K562 (cell line): ENCODE results near the gene SUMF2. TPM values are rescaled to one million over a fixed set of nuclear protein-coding genes. Genes with fewer than 3 reads are reported as not detected.
A peak's percentile ranks its signal among the peaks of the same experiment; 100 is the strongest.

Experiments
- ARID1B ChIP-seq: fragments of 450-650 bp; IDR thresholded peaks from 2 replicates; pipeline ENCODE4 v1.6.1; 2016; ENCODE audit warnings: antibody characterized with exemption, mild to moderate bottlenecking, inconsistent platforms
- CEBPG ChIP-seq, 3 experiments: fragments of 200-800 bp in 1 of 3; sonication (Bioruptor generic) in 1 of 3; sonication (generic) in 1 of 3; formaldehyde crosslinking in 1 of 3; IDR thresholded peaks in 2 of 3; conservative IDR thresholded peaks in 1 of 3; 2 replicates each; pipeline versions ENCODE4 v1.6.1 to v1.8.0; 2016 to 2022; ENCODE audit warnings: missing compliant biosample characterization in 2 of 3, missing genetic modification characterization in 2 of 3, mild to moderate bottlenecking in 1 of 3, missing genetic modification reagents in 1 of 3
- CHCHD3 ChIP-seq: fragments of 250-450 bp; sonication (Bioruptor Pico); IDR thresholded peaks from 2 replicates; pipeline ENCODE4 v2.1.2; 2022; ENCODE audit warnings: mild to moderate bottlenecking
- CTBP1 ChIP-seq: fragments of 450-650 bp; IDR thresholded peaks from 2 replicates; pipeline ENCODE4 v1.6.1; 2016; ENCODE audit warnings: borderline replicate concordance
- GABPB1 ChIP-seq: sonication (generic); formaldehyde crosslinking; IDR thresholded peaks from 2 replicates; pipeline ENCODE4 v1.8.0; 2022; ENCODE audit warnings: mild to moderate bottlenecking, missing genetic modification reagents
- IRF9 ChIP-seq: fragments of 450-650 bp; IDR thresholded peaks from 2 replicates; pipeline ENCODE4 v1.6.1; 2016; ENCODE audit warnings: missing biosample characterization, missing genetic modification characterization
- KDM1A ChIP-seq, 2 experiments: fragments of 450-650 bp; IDR thresholded peaks; 2 replicates each; pipeline ENCODE4 v1.6.1; 2016; ENCODE audit warnings: mild to moderate bottlenecking in 2 of 2
- L3MBTL2 ChIP-seq: fragments of 450-650 bp; IDR thresholded peaks from 2 replicates; pipeline ENCODE4 v1.6.1; 2016; ENCODE audit warnings: mild to moderate bottlenecking, moderate library complexity
- MAZ ChIP-seq, 2 experiments: fragments of 450-650 bp in 1 of 2; sonication (generic) in 1 of 2; formaldehyde crosslinking; IDR thresholded peaks in 1 of 2; conservative IDR thresholded peaks in 1 of 2; 2 replicates each; pipeline versions ENCODE4 v1.4.0 to v1.5.0; 2020; ENCODE audit warnings: mild to moderate bottlenecking in 1 of 2, missing genetic modification reagents in 1 of 2
- MYC ChIP-seq, 2 experiments: fragments of 250-450 bp in 1 of 2; sonication (Bioruptor Pico) in 1 of 2; IDR thresholded peaks; 2 replicates each; pipeline versions ENCODE4 v1.5.1 to v1.6.1; 2012 to 2021; ENCODE audit warnings: low read depth in 2 of 2, borderline replicate concordance in 1 of 2, improper control_type of control experiment in 1 of 2, low read length in 1 of 2, mild to moderate bottlenecking in 1 of 2, moderate library complexity in 1 of 2
- NBN ChIP-seq: fragments of 450-650 bp; IDR thresholded peaks from 2 replicates; pipeline ENCODE4 v1.6.1; 2016; ENCODE audit warnings: low read depth, mild to moderate bottlenecking
- POLR2H ChIP-seq: IDR thresholded peaks from 2 replicates; pipeline ENCODE4 v1.6.1; 2016; ENCODE audit warnings: missing genetic modification characterization, low read depth, mild to moderate bottlenecking, control low read depth, missing compliant biosample characterization, moderate library complexity
- RBBP5 ChIP-seq: fragments of 200-600 bp; sonication (generic); IDR thresholded peaks from 2 replicates; pipeline ENCODE4 v1.6.1; 2012; ENCODE audit warnings: borderline replicate concordance, mild to moderate bottlenecking, low read length, control low read depth, inconsistent platforms; ENCODE audit not compliant: insufficient read depth, poor library complexity, severe bottlenecking
- REST ChIP-seq, 2 experiments: fragments of 450-650 bp; formaldehyde crosslinking in 1 of 2; IDR thresholded peaks; 2 replicates each; pipeline versions ENCODE4 v1.4.0 to v1.6.1; 2014 to 2020; ENCODE audit warnings: mild to moderate bottlenecking in 2 of 2, borderline replicate concordance in 1 of 2, low read depth in 1 of 2
- TRIM24 ChIP-seq, 2 experiments: fragments of 450-650 bp; IDR thresholded peaks; 2 replicates each; pipeline ENCODE4 v1.6.1; 2016
- ZNF584 ChIP-seq: fragments of 200-800 bp; sonication (Bioruptor generic); IDR thresholded peaks from 2 replicates; pipeline ENCODE4 v1.6.1; 2016; ENCODE audit warnings: low read depth, mild to moderate bottlenecking, missing genetic modification characterization, missing compliant biosample characterization
- polyA plus RNA-seq, 8 experiments: library from polyadenylated mRNA; depleted of rRNA in 4 of 8; stranded (reverse) in 5 of 8; unstranded in 3 of 8; fragments of >200 nt; fragmentation: Nextera tagmentation in 2 of 8; fragmentation: Illumina TruSeq in 1 of 8; extraction: Ambion mirVana in 2 of 8; extraction: Trizol in 1 of 8; gene quantifications; 2 replicates each; pipeline versions ENCODE4 v1.2.1 to v1.2.3, GENCODE V29; 2011 to 2014; ENCODE audit warnings: inconsistent platforms in 1 of 8, missing spikeins in 1 of 8
- total RNA-seq, 7 experiments: library from RNA; depleted of rRNA in 6 of 7; stranded (reverse); fragments of >200 nt in 6 of 7; fragmentation: Illumina TruSeq in 2 of 7; extraction: Trizol in 2 of 7; gene quantifications; 2 replicates each; pipeline versions ENCODE4 v1.2.1 to v1.2.3, GENCODE V29; 2011 to 2021; ENCODE audit warnings: low replicate concordance in 1 of 7

Gene SUMF2
- total and polyA plus RNA-seq, 9 of the 15 experiments (the other 6 are each of a cell fraction or from before 2014, with no cell fraction given), result 39.0 to 113 (median 67.7) TPM

- TF ChIP-seq REST (IDR thresholded peaks at IDR 0.05; ENCODE audit: borderline replicate concordance), result peak; percentile 57; the same call in 1 of the 2 replicates
- no peak for TF ChIP-seq REST (CRISPR knock-in tag; IDR thresholded peaks at IDR 0.05; ENCODE audit: low read depth)
- TF ChIP-seq KDM1A (IDR thresholded peaks at IDR 0.05), result peak; percentile 85 to 90
- no peak for TF ChIP-seq ZNF584 (CRISPR knock-in tag)
- 0 out of 2 replicates have a peak, but pooled peaks have one; percentile 34 for TF ChIP-seq GABPB1 (CRISPR knock-in tag)
- TF ChIP-seq ARID1B, result peak; percentile 65
- TF ChIP-seq TRIM24 (IDR thresholded peaks at IDR 0.05), result peak; percentile 73 to 76; a peak in 3 of 4 replicates
- TF ChIP-seq POLR2H, result no peak
- peak; percentile 48 for TF ChIP-seq RBBP5
- TF ChIP-seq CHCHD3 (CRISPR knock-in tag), result no peak
- 0 out of 2 replicates have a peak, but pooled peaks have one; percentile 18 for TF ChIP-seq L3MBTL2
- peak; percentile 79; the same call in 1 of the 2 replicates for TF ChIP-seq MYC (IDR thresholded peaks at IDR 0.05; ENCODE audit: low read depth, low read length)
- no peak for TF ChIP-seq MYC (CRISPR knock-in tag; IDR thresholded peaks at IDR 0.05; ENCODE audit: borderline replicate concordance, low read depth)
- TF ChIP-seq CEBPG (CRISPR knock-in tag; IDR thresholded peaks at IDR 0.05), result peak; percentile 96
- TF ChIP-seq CEBPG (tag; conservative IDR thresholded peaks at IDR 0.05 in 1 of 2, IDR thresholded peaks at IDR 0.05 in 1 of 2), result peak; percentile 98 to 100
- TF ChIP-seq IRF9 (tag), result peak; percentile 96
- peak; percentile 75 for TF ChIP-seq CTBP1
- 0 out of 2 replicates have a peak, but pooled peaks have one; percentile 38 for TF ChIP-seq NBN
- TF ChIP-seq MAZ (CRISPR knock-in tag; conservative IDR thresholded peaks at IDR 0.05 in 1 of 2, IDR thresholded peaks at IDR 0.05 in 1 of 2), result peak; percentile 58 to 73; a peak in 3 of 4 replicates
Observed at GRCh38 chr7:56033671-56034432, 30.2 kb upstream of the SUMF2 start (continued).
